SK-N-SH treated with all-trans-retinoic acid at 6 μM for 48 hours (cell line): ENCODE results near the gene ISG15.

Experiments used
- ARNTL ChIP-seq: fragments of 450-650 bp; formaldehyde crosslinking; IDR thresholded peaks from 2 replicates; pipeline ENCODE4 v1.5.0; 2020; ENCODE audit warnings: low read depth, mild to moderate bottlenecking, moderate library complexity, borderline replicate concordance
- BACH2 ChIP-seq: fragments of 250-450 bp; sonication (Bioruptor Pico); IDR thresholded peaks from 2 replicates; pipeline ENCODE4 v1.9.0; 2021; ENCODE audit warnings: mild to moderate bottlenecking, borderline replicate concordance
- CSDC2 ChIP-seq: fragments of 250-450 bp; sonication (Bioruptor Pico); IDR thresholded peaks from 2 replicates; pipeline ENCODE4 v1.5.0; 2020; ENCODE audit warnings: mild to moderate bottlenecking, moderate library complexity
- ISL1 ChIP-seq: fragments of 250-450 bp; sonication (Bioruptor Pico); IDR thresholded peaks from 2 replicates; pipeline ENCODE4 v2.1.2; 2022; ENCODE audit warnings: mild to moderate bottlenecking, moderate library complexity
- RARB ChIP-seq: fragments of 250-450 bp; sonication (Bioruptor Pico); IDR thresholded peaks from 2 replicates; pipeline ENCODE4 v1.8.0; 2021; ENCODE audit warnings: mild to moderate bottlenecking, moderate library complexity
- SNAI2 ChIP-seq: fragments of 250-450 bp; sonication (Bioruptor Pico); IDR thresholded peaks from 2 replicates; pipeline ENCODE4 v1.5.0; 2020; ENCODE audit warnings: mild to moderate bottlenecking, moderate library complexity
- TOX ChIP-seq: fragments of 250-450 bp; sonication (Bioruptor Pico); IDR thresholded peaks from 2 replicates; pipeline ENCODE4 v1.8.0; 2021; ENCODE audit warnings: mild to moderate bottlenecking, moderate library complexity, borderline replicate concordance
- ZNF565 ChIP-seq: fragments of 450-650 bp; formaldehyde crosslinking; conservative IDR thresholded peaks from 2 replicates; pipeline ENCODE4 v1.5.0; 2020; ENCODE audit warnings: low read depth, mild to moderate bottlenecking, moderate library complexity
- ZNF70 ChIP-seq: fragments of 450-650 bp; formaldehyde crosslinking; IDR thresholded peaks from 2 replicates; pipeline ENCODE4 v1.5.0; 2020; ENCODE audit warnings: mild to moderate bottlenecking, moderate library complexity
- TF ChIP-seq, protein P1 (sequence below): fragments of 250-450 bp; sonication (Bioruptor Pico); IDR thresholded peaks from 2 replicates; pipeline ENCODE4 v1.8.0; 2020; ENCODE audit warnings: mild to moderate bottlenecking, moderate library complexity, borderline replicate concordance
- TF ChIP-seq, protein P2 (sequence below): fragments of 250-450 bp; sonication (Bioruptor Pico); IDR thresholded peaks from 2 replicates; pipeline ENCODE4 v1.5.1; 2020; ENCODE audit warnings: low read depth, mild to moderate bottlenecking, moderate library complexity
- TF ChIP-seq, protein P3 (sequence below): fragments of 250-450 bp; sonication (Bioruptor Pico); IDR thresholded peaks from 2 replicates; pipeline ENCODE4 v1.8.0; 2021; ENCODE audit warnings: low read depth, mild to moderate bottlenecking, moderate library complexity, borderline replicate concordance

DNA sequence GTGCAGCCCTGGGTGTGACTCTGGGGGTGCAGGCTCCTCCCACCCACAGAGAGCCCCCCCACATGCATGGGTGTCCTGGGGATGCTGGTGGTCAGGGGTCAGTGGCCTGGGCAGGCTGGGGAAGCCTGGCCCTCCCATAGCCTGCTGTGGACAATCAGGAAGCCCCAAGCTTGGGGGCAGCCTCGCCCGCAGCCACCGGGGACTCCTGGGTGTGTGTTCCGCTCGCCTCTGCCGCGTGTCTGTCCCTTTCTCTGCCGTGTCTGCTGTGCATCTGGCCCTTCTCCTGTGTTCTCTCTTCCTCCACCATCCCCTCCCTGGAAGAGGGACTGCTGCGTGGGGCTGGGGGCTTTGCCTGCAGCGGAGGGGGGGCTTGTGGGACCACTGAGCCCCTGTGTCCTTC is 29.5 kb downstream of the ISG15 start:
- TF ChIP-seq, protein P1, sequence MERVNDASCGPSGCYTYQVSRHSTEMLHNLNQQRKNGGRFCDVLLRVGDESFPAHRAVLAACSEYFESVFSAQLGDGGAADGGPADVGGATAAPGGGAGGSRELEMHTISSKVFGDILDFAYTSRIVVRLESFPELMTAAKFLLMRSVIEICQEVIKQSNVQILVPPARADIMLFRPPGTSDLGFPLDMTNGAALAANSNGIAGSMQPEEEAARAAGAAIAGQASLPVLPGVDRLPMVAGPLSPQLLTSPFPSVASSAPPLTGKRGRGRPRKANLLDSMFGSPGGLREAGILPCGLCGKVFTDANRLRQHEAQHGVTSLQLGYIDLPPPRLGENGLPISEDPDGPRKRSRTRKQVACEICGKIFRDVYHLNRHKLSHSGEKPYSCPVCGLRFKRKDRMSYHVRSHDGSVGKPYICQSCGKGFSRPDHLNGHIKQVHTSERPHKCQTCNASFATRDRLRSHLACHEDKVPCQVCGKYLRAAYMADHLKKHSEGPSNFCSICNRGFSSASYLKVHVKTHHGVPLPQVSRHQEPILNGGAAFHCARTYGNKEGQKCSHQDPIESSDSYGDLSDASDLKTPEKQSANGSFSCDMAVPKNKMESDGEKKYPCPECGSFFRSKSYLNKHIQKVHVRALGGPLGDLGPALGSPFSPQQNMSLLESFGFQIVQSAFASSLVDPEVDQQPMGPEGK (CRISPR knock-in tag): no peak
- TF ChIP-seq RARB (no peak), ARNTL (no peak), ISL1 (CRISPR knock-in tag) (no peak), ZNF70 (CRISPR knock-in tag) (no peak), ZNF565 (CRISPR knock-in tag) (no peak), CSDC2 (CRISPR knock-in tag) (no peak), TOX (CRISPR knock-in tag) (no peak), BACH2 (CRISPR knock-in tag) (no peak), SNAI2 (CRISPR knock-in tag) (no peak)
- TF ChIP-seq, protein P2, sequence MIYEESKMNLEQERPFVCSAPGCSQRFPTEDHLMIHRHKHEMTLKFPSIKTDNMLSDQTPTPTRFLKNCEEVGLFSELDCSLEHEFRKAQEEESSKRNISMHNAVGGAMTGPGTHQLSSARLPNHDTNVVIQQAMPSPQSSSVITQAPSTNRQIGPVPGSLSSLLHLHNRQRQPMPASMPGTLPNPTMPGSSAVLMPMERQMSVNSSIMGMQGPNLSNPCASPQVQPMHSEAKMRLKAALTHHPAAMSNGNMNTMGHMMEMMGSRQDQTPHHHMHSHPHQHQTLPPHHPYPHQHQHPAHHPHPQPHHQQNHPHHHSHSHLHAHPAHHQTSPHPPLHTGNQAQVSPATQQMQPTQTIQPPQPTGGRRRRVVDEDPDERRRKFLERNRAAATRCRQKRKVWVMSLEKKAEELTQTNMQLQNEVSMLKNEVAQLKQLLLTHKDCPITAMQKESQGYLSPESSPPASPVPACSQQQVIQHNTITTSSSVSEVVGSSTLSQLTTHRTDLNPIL (CRISPR knock-in tag): no peak
- TF ChIP-seq, protein P3, sequence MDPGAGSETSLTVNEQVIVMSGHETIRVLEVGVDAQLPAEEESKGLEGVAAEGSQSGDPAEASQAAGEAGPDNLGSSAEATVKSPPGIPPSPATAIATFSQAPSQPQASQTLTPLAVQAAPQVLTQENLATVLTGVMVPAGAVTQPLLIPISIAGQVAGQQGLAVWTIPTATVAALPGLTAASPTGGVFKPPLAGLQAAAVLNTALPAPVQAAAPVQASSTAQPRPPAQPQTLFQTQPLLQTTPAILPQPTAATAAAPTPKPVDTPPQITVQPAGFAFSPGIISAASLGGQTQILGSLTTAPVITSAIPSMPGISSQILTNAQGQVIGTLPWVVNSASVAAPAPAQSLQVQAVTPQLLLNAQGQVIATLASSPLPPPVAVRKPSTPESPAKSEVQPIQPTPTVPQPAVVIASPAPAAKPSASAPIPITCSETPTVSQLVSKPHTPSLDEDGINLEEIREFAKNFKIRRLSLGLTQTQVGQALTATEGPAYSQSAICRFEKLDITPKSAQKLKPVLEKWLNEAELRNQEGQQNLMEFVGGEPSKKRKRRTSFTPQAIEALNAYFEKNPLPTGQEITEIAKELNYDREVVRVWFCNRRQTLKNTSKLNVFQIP (CRISPR knock-in tag): no peak
